Neural cell (in vitro differentiated cells): ENCODE results near the gene PAX8. TPM values are rescaled to one million over a fixed set of nuclear protein-coding genes. Genes with fewer than 3 reads are reported as not detected.

Source experiments
- H2AFZ ChIP-seq: fragments of 200-600, 300-800 bp; sonication (generic), shearing (Covaris generic); 2 replicates; pipeline ENCODE4 v1.6.0; 2014; ENCODE audit warnings: low read depth, mild to moderate bottlenecking, antibody characterized with exemption, low read length, moderate library complexity
- H3F3A ChIP-seq: fragments of 200-600 bp; shearing (Covaris generic); 2 replicates; pipeline ENCODE4 v1.6.1; 2016; ENCODE audit warnings: mild to moderate bottlenecking, moderate library complexity, mixed read lengths, antibody characterized with exemption, low read length; ENCODE audit not compliant: insufficient read depth, poor library complexity, severe bottlenecking
- H3K27ac ChIP-seq: fragments of 200-600, 300-800 bp; sonication (generic), shearing (Covaris generic); 2 replicates; pipeline ENCODE4 v1.5.1; 2014; ENCODE audit warnings: mild to moderate bottlenecking, low read length, moderate library complexity
- H3K27me3 ChIP-seq: fragments of 300-800, 200-600 bp; sonication (generic), shearing (Covaris generic); 2 replicates; pipeline ENCODE4 v1.6.0; 2014; ENCODE audit warnings: mild to moderate bottlenecking, low read depth, low read length, moderate library complexity; ENCODE audit not compliant: insufficient read depth
- H3K36me3 ChIP-seq: fragments of 300-800, 200-600 bp; sonication (generic), shearing (Covaris generic); 2 replicates; pipeline ENCODE4 v1.5.1; 2014; ENCODE audit warnings: mild to moderate bottlenecking, antibody characterized with exemption, low read length, moderate library complexity; ENCODE audit not compliant: insufficient read depth
- H3K4me2 ChIP-seq: fragments of 300-800, 200-600 bp; sonication (generic), shearing (Covaris generic); 2 replicates; pipeline ENCODE4 v1.6.0; 2014; ENCODE audit warnings: mild to moderate bottlenecking, low read length
- H3K4me3 ChIP-seq: fragments of 300-800, 200-600 bp; sonication (generic), shearing (Covaris generic); 2 replicates; pipeline ENCODE4 v1.5.1; 2014; ENCODE audit warnings: mild to moderate bottlenecking, low read length, moderate library complexity
- H3K79me2 ChIP-seq: fragments of 200-600 bp; shearing (Covaris generic); replicated peaks from 2 replicates; pipeline ENCODE4 v1.6.0; 2014; ENCODE audit warnings: mild to moderate bottlenecking, low read length, moderate library complexity; ENCODE audit not compliant: insufficient read depth
- H3K9ac ChIP-seq: fragments of 300-800, 200-600 bp; sonication (generic), shearing (Covaris generic); 2 replicates; pipeline ENCODE4 v1.6.1; 2016; ENCODE audit warnings: mild to moderate bottlenecking, low read length, mixed read lengths
- H3K9me2 ChIP-seq: fragments of 200-600 bp; shearing (Covaris generic); 2 replicates; pipeline ENCODE4 v1.6.1; 2016; ENCODE audit warnings: mild to moderate bottlenecking, low read length, mixed read lengths; ENCODE audit not compliant: insufficient read depth
- H3K9me3 ChIP-seq: fragments of 200-600, 300-800 bp; sonication (generic), shearing (Covaris generic); 2 replicates; pipeline ENCODE4 v1.6.1; 2016; ENCODE audit warnings: mild to moderate bottlenecking, mixed run types, low read length, moderate library complexity, mixed read lengths
- H4K20me1 ChIP-seq: fragments of 200-600 bp; shearing (Covaris generic); 2 replicates; pipeline ENCODE4 v1.6.1; 2016; ENCODE audit warnings: mild to moderate bottlenecking, mixed run types; ENCODE audit not compliant: insufficient read depth
- CTCF ChIP-seq: fragments of 450-650 bp; IDR thresholded peaks from 2 replicates; pipeline ENCODE4 v1.5.1; 2014; ENCODE audit warnings: antibody characterized with exemption, mild to moderate bottlenecking, moderate library complexity; ENCODE audit not compliant: poor library complexity, severe bottlenecking
- EP300 ChIP-seq: fragments of 450-650 bp; conservative IDR thresholded peaks from 2 replicates; pipeline ENCODE4 v1.6.1; 2014; ENCODE audit warnings: antibody characterized with exemption, mild to moderate bottlenecking, moderate library complexity; ENCODE audit not compliant: poor library complexity, severe bottlenecking
- EZH2 ChIP-seq: fragments of 200-600, 300-800 bp; shearing (Covaris generic), sonication (generic); IDR thresholded peaks from 2 replicates; pipeline ENCODE4 v1.6.1; 2014; ENCODE audit warnings: antibody characterized with exemption, low read length, borderline replicate concordance, mild to moderate bottlenecking; ENCODE audit not compliant: insufficient read depth, poor library complexity, severe bottlenecking
- MXI1 ChIP-seq: fragments of 450-650 bp; conservative IDR thresholded peaks from 2 replicates; pipeline ENCODE4 v1.6.1; 2014; ENCODE audit warnings: antibody characterized with exemption, mild to moderate bottlenecking; ENCODE audit not compliant: poor library complexity, severe bottlenecking
- POLR2AphosphoS5 ChIP-seq: IDR thresholded peaks from 2 replicates; pipeline ENCODE4 v1.6.1; 2012
- RAD21 ChIP-seq: fragments of 450-650 bp; conservative IDR thresholded peaks from 2 replicates; pipeline ENCODE4 v1.6.1; 2014; ENCODE audit warnings: antibody characterized with exemption, mild to moderate bottlenecking, moderate library complexity
- REST ChIP-seq: IDR thresholded peaks from 2 replicates; pipeline ENCODE4 v1.6.1; 2012; ENCODE audit warnings: borderline replicate concordance
- SMC3 ChIP-seq: fragments of 450-650 bp; conservative IDR thresholded peaks from 2 replicates; pipeline ENCODE4 v1.6.1; 2014; ENCODE audit warnings: antibody characterized with exemption, mild to moderate bottlenecking, moderate library complexity; ENCODE audit not compliant: poor library complexity
- TAF1 ChIP-seq: IDR thresholded peaks from 2 replicates; pipeline ENCODE4 v1.6.1; 2012; ENCODE audit warnings: low read depth
- polyA plus RNA-seq: library from polyadenylated mRNA; depleted of rRNA; stranded (reverse); fragments of >200 nt; gene quantifications from 2 replicates; pipeline ENCODE4 v1.2.3, GENCODE V29; 2014

The PAX8 gene
- polyA plus RNA-seq, 1 donor from 2014 or later: not detected

- H3F3A ChIP-seq: no peaks in the 10 kb centered on the region
- peaks cover 22% of the 10 kb centered on the region for H3K27me3 ChIP-seq
- H3K4me2 ChIP-seq: no peak overlapping the region
- no peaks in the 10 kb centered on the region for H3K9me2 ChIP-seq
- H3K79me2 ChIP-seq: no peaks in the 10 kb centered on the region
- no peaks in the 10 kb centered on the region for H4K20me1 ChIP-seq
- TF ChIP-seq REST: no peak
- no peak for TF ChIP-seq MXI1
- no peak for TF ChIP-seq TAF1
- no peak for TF ChIP-seq EP300
- TF ChIP-seq EZH2: no peak
- no peak for TF ChIP-seq POLR2AphosphoS5
- no peak for TF ChIP-seq RAD21
- TF ChIP-seq CTCF: no peak
- TF ChIP-seq SMC3: no peak
- no peak overlapping the region for H3K4me3 ChIP-seq
- H3K9me3 ChIP-seq: no peaks in the 10 kb centered on the region
- no peaks in the 10 kb centered on the region for H3K36me3 ChIP-seq
- H2AFZ ChIP-seq: no peak overlapping the region
- no peak overlapping the region for H3K27ac ChIP-seq
- H3K9ac ChIP-seq: no peak overlapping the region
Observed at GRCh38 chr2:113283704-113284284, 5.1 kb upstream of the PAX8 start.

- H3K79me2 ChIP-seq: no peaks in the 10 kb centered on the region
- TF ChIP-seq REST (no peak), POLR2AphosphoS5 (no peak), EZH2 (no peak), SMC3 (no peak), CTCF (no peak), RAD21 (no peak), EP300 (no peak), MXI1 (no peak), TAF1 (no peak)
- H3K4me3 ChIP-seq: no peak overlapping the region
- H3F3A ChIP-seq: no peaks in the 10 kb centered on the region
- no peak overlapping the region for H3K4me2 ChIP-seq
- no peak overlapping the region for H3K27ac ChIP-seq
- no peaks in the 10 kb centered on the region for H4K20me1 ChIP-seq
- no peak overlapping the region for H2AFZ ChIP-seq
- H3K9me2 ChIP-seq: no peaks in the 10 kb centered on the region
- no peak overlapping the region for H3K9ac ChIP-seq
- no peaks in the 10 kb centered on the region for H3K36me3 ChIP-seq
- H3K27me3 ChIP-seq: peaks cover 31% of the 10 kb centered on the region
- no peaks in the 10 kb centered on the region for H3K9me3 ChIP-seq
Observed at GRCh38 chr2:113282747-113283533, 4.2 kb upstream of the PAX8 start.
